Cerebellar cortex (tissue), 1 donor: ENCODE results near the gene GLS.

Experiments used
- DNase-seq: peaks from one replicate; pipeline ENCODE4 v3.0.0-alpha.2; 2015; ENCODE audit warnings: low spot score

Gene GLS

GRCh38 chr2:190972846-190973245 is 92.2 kb downstream of the GLS start:
- no peak for DNase-seq

DNA sequence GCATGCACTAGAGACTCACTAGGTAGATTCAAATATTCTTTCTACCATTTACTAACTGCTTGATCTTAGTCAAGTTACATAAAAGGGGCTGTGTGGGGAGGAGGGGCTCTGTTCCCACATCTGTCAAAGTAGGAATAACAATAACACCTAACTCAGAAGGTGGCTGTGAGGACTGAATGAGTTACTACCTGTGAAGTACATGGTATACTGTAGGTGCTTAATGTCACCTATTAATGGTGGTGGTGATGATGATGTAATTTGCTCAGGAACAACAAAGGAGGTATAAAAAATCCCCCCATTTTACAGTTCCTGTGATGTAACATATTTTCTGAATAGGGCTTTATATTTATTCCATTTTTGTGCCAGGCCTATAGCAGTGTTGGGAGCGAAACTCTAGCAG is 92.6 kb downstream of the GLS start:
- DNase-seq, result no peak

GRCh38 chr2:190973726-190974628 is 93.4 kb downstream of the GLS start:
- no peak for DNase-seq

DNA sequence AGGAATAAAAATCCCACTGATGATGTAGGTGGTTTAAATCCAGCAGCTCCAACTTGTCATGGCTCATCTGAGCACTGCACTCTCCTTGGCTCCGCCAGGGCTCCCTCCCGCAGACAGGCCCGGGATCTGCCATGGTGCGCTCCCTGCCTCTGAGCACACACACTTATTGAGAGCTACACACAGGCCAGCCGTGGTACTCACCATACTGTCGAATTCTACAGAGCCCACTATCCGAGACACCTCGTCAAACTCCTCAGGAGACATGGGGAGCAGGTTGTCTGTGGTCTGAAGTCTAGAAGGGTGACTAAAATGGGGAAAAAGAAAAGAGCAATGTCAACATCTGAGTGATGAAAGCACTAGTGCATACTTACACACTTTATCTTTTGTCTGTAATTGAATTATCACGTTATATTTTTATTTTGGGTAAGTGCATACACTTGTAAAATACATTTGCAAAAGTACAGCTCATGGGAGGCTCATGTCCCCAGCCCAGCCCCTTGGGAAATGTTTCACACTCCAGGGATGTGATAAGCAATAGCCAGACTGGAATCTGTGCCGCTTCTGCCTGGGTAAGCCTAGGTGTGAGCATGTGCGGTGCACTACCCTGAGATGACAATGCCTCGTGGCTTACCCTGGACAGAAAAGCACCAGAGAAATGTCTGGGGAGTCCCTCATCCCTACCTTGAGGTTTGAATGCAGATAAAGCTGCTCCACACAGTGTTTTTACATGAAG is 94.2 kb downstream of the GLS start:
- DNase-seq, result no peak

DNA sequence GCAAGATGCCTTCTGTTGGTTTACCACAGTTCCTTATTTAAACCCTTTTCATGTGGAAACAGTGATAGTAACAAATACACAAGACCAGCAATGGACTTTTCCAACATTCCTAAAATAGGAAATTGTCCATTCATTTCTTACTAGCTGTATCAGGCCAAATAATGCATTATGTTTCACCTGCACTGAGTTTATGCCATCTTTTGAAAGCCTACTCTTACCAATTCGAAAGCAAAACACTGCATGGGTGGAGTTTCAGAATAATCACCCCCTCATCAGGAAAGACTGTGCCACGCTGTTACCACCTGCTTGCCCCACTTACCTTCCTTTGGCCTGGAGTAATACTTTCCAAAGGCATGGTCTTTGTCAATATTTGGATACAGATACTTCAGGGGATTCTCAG is 95.9 kb downstream of the GLS start:
- DNase-seq, result no peak

GRCh38 chr2:190977505-190977904 is 96.9 kb downstream of the GLS start:
- DNase-seq, result no peak

DNA sequence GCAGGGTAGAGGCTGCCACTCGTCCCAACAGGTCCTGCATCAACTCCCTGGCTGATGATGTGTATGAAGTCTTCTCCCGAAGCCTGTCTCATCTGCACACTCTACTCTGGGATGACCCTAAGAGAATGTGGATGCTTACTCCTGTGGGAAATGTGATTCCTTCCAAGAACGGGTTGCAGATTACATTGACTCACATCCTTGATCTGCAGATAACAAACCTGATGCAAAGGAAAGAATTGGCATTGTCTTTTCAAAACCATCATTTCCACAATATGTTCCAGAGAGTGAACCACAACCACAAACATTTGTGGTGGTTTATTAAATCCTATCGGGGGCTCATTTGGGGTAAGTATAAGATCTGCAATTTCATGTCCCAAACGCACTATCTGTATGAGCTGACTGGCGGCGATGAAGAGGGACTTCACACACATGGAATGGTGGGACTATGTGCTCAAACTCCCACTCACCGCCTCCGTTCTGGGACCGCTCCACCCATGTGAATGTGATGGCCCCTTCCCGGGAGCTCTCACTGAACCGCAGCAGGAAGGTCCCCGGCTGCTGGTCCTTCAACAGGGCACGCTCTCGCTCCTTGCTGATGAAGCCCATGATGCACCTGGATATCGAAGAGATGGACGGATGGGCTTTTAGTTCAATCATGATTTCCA is 97.9 kb downstream of the GLS start:
- DNase-seq, result no peak

DNA sequence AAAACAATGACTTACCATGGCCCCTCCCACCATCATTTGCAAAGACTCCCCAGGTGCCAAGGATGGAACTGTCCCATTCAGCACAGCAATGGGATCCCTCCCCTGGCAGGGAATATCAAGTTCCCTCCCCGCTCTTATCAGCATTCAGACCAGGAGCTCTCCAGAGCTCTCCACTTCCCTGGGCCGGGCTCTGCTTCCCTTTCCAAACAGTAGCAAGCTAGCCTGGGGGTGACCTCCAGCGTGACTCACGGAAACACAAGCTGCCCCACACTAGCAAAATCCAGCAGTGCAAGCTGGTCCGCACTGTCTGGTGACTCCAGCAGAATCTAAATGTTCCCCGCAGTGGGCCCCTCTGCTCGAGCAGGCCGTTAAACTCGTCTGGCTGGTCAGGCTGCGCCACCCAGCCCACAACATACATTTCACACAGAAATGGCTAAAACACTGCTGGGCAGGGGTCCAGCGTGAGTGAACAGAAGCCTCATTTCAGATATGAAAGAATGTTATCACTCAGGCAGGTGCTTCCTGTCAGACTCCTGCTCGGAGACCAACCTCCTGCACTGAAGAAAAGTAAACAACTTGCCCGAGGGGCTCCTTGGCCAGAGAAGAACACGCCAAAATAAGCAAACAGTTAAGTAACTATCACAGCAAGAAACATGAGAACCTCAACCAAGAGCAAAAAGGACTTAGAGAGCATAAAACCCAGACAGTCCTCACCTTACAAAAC is 99.4 kb downstream of the GLS start:
- no peak for DNase-seq

GRCh38 chr2:190980630-190981209 is 100.1 kb downstream of the GLS start:
- no peak for DNase-seq

GRCh38 chr2:190981333-190981732 is 100.7 kb downstream of the GLS start:
- DNase-seq, result no peak

DNA sequence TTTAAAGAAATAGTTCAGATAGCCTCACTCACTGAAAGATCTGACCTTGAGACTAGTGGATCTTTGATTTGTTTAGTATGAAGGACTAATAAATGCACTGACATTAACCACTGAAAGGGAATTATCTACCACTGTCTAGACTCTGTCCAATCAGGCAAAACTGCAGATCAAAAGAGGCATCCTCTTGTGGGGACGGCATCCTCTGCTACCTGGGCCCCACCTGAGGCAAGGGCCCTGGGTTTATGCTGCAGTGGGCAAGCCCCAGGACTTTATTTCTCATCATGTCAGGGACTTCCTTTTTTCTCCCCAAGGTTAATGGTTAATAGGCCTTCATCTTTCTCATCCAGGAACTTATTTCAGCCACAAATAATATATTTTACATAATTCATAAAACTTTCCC is 101.1 kb downstream of the GLS start:
- no peak for DNase-seq

DNA sequence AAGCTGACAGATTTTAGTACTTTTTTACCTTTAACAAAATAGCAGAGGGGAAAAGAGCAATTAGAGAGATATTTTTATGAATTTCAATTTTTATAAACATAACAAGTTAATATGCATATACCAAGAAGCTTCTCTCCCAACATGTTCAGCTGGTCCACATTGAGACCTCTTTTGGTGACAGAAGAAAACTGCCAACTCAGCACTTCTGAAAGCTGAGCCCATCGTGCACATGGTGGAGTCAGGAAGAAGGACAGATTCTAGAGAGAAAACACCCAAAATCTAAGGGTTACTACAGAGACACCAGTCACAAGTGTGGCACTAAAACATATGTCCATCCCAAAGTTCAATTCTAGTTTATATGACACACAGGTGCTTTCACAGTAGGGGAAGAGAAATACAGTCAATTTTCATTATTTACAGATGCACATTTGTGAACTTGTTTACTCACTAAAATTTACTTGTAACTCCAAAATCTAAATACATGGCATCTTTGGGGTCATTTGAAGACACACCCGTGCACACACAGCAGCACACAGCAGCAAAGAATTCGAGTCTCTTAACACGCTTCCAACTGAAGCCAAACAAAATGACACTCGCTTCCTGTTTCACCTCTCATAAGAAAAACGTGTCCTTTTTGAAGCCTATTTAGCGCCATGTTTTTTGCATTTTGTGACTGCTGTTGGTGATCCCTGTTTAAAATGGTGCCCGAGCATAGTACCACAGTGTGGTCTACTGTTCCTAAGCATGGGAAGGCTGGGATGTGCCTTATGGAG is 101.8 kb downstream of the GLS start:
- DNase-seq, result no peak

DNA sequence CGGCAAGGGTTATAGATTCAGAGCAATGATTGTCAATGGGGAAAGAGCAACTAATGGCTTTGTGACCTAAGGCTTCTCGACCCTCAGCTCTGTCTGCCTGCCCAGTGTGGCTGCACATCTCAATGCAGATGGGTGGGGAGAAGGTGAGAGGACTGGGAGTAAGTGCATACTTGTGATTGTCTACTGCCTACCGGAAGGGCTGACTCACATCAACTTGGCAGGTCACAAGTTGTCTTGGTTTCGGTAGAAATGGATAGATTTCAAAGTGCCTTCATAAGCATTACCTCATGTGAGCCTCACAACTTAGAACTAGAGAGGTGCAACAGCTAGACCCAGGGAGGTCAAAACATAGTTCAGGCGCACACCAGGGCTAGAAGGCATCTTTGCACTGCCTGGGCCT is 104.0 kb downstream of the GLS start:
- no peak for DNase-seq

- no peak for DNase-seq
Measured at GRCh38 chr2:190986221-190986953, 105.8 kb downstream of the GLS start.

DNA sequence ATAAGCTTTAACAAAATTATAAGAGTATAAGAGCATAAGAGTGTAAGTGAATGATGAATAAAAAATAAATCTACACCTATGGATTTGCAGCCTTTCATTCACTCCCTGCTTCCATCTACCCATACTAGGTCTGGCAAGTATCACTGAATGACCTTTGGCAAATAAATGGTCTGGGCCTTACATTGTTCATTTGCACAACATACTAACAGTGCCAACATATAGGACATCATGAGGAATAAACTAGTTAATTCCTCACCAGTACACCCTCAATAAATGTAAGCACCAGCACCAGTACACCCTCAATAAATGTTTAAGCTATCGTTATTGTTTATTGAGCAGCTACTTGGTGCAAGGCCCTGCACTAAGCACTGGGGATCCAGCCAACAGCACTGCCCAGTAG is 106.5 kb downstream of the GLS start:
- DNase-seq, result no peak

DNA sequence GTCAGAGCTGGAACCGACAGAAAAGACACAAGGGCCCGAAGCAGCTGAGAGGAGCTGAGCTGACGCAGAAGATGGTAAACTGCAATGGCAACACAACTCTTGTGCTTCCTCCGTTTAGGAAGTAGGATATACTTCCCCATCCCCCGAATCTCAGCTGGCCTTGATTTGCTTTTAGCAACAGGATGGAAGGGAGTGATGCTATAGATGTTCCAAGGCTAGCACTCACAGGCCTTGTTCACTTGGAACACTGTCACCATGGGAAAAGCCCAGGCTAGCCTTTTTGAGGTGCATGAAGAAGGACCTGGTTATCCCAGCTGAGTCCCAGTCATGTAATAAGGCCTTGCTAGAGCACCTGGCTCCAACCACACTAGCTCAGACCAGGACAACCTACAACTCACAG is 107.3 kb downstream of the GLS start:
- no peak for DNase-seq

GRCh38 chr2:190988910-190989309 is 108.3 kb downstream of the GLS start:
- DNase-seq, result no peak

GRCh38 chr2:190990132-190990531 is 109.5 kb downstream of the GLS start:
- no peak for DNase-seq

DNA sequence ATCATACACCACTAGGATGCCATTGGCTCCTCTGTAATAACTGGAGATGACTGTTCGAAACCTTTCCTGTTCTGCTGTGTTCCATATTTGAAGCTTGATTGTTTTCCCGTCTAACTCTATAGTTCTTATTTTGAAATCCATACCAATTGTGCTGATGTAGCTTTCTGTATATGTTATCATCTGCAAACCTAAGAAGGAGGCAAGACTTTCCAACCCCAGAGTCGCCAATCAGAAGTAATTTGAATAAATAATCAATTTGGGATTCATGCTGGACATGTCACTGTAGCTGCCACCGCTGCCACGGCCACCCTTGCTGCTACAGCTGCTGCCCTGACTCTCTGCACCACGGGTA is 112.6 kb downstream of the GLS start:
- DNase-seq, result no peak

GRCh38 chr2:190994148-190994547 is 113.5 kb downstream of the GLS start:
- no peak for DNase-seq
